K562 treated with DMSO at 1 percent for 48 hours (cell line): ENCODE measurements around the gene AMY1C. TPM values are rescaled to one million over a fixed set of nuclear protein-coding genes. Genes with fewer than 3 reads are reported as not detected.

Experiments
- total RNA-seq: library from RNA; unstranded; fragments of 300-600 nt; gene quantifications from 2 replicates; pipeline ENCODE4 v1.2.3, GENCODE V29; 2022; ENCODE audit warnings: low replicate concordance; ENCODE audit errors: extremely low read depth

Gene AMY1C
- not detected in 2 replicates for total RNA-seq

DNA sequence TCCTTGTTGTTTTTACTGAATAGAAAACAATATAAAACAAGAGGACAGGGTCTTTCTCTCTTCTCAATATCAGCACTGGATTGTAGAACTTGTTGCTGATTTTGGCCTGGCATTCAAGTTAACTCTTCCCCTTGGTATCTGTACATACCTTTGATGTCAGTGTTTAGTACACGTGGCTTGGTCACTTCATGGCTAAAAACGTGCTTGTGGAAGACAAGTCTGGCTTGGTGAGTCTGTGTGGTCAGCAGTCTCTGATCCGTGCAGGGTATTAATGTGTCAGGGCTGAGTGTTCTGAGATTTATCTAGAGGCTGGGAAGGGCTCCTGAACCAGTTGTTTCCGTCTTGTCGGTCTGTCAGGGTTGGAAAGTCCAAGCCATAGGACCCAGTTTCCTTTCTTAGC, at the start of gene AMY1C:
TSS of gene AMY1C (plus strand) at position 301 of the 400 bp plus-strand sequence. CDS start 572 bp downstream, outside the sequence.

Other genes with a start within 250 kb of the AMY1C start
- gene RNPC3, start 224.2 kb upstream of the AMY1C start, total RNA-seq, result not detected in 2 replicates
- gene AMY2B, start 178.3 kb upstream of the AMY1C start, total RNA-seq, result not detected in 2 replicates
- not detected in 2 replicates for gene AMY2A, start 132.5 kb upstream of the AMY1C start, total RNA-seq
- not detected in 2 replicates for gene AMY1A, start 94.1 kb upstream of the AMY1C start, total RNA-seq
- gene AMY1B, start 53.7 kb upstream of the AMY1C start, total RNA-seq, result not detected in 2 replicates